Mammary epithelial cell (primary cell): ENCODE measurements around the gene BNIP3.

Experiments used
- EZH2 ChIP-seq: IDR thresholded peaks from 2 replicates; pipeline ENCODE4 v1.6.1; 2012; ENCODE audit warnings: low read length, inconsistent platforms, borderline replicate concordance
- TF ChIP-seq, protein P1 (sequence below), 2 donors: IDR thresholded peaks in 1 of 2; conservative IDR thresholded peaks in 1 of 2; 2 replicates each; pipeline ENCODE4 v1.5.1; 2011 to 2012; ENCODE audit warnings: inconsistent platforms in 2 of 2, low read length in 2 of 2, mild to moderate bottlenecking in 2 of 2, control low read depth in 1 of 2, low read depth in 1 of 2; ENCODE audit not compliant: insufficient read depth in 1 of 2; ENCODE audit errors: extremely low read depth in 1 of 2

DNA sequence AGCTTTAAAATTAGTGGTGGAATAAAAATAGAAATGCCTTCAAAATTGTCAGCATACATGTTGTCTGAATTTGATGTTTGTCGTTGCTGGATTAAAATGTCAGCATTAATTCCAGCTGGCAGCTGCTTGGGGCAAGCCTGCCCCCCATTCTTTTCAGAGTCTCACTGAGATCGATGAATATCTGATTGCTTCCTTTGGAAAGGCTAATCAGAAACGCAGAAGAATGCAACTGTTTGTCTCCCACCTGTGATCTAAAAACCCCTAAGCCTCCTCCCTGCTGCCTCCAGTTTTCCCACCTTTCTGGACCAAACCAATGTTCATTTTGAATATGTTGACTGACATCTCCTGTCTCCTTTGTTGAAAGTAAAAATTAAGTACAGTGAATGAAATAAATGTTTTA is 27.9 kb upstream of the BNIP3 start:
- TF ChIP-seq, protein P1, sequence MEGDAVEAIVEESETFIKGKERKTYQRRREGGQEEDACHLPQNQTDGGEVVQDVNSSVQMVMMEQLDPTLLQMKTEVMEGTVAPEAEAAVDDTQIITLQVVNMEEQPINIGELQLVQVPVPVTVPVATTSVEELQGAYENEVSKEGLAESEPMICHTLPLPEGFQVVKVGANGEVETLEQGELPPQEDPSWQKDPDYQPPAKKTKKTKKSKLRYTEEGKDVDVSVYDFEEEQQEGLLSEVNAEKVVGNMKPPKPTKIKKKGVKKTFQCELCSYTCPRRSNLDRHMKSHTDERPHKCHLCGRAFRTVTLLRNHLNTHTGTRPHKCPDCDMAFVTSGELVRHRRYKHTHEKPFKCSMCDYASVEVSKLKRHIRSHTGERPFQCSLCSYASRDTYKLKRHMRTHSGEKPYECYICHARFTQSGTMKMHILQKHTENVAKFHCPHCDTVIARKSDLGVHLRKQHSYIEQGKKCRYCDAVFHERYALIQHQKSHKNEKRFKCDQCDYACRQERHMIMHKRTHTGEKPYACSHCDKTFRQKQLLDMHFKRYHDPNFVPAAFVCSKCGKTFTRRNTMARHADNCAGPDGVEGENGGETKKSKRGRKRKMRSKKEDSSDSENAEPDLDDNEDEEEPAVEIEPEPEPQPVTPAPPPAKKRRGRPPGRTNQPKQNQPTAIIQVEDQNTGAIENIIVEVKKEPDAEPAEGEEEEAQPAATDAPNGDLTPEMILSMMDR (conservative IDR thresholded peaks at IDR 0.05 in 1 of 2, IDR thresholded peaks at IDR 0.05 in 1 of 2; ENCODE audit: extremely low read depth in 1 of 2, insufficient read depth in 1 of 2, low read depth in 1 of 2, low read length in 2 of 2) = no peak
- TF ChIP-seq EZH2 = no peak
